Smooth muscle cell of the coronary artery (primary cell): Measurements from ENCODE around the gene ZNF878. TPM values are rescaled to one million over a fixed set of nuclear protein-coding genes. Genes with fewer than 3 reads are reported as not detected.

Source experiments
- total RNA-seq: library from RNA; depleted of rRNA; stranded (reverse); fragments of >200 nt; gene quantifications from 2 replicates; pipeline ENCODE4 v1.2.3, GENCODE V29; 2014; ENCODE audit warnings: low replicate concordance

Gene ZNF878
- 0.23 TPM in 2 replicates for total RNA-seq

GRCh38 chr19:12052497-12053169, at the start of gene ZNF878:
Gene ZNF878 (minus strand): TSS chr19:12052961. CDS start chr19:12052801, 160 bp downstream.

GRCh38 chr19:12064590-12065538, 12.1 kb upstream of the ZNF878 start, which contains the start of gene ZNF844:
Gene ZNF844 (plus strand): TSS chr19:12064731. CDS start chr19:12064874, 143 bp downstream.

DNA sequence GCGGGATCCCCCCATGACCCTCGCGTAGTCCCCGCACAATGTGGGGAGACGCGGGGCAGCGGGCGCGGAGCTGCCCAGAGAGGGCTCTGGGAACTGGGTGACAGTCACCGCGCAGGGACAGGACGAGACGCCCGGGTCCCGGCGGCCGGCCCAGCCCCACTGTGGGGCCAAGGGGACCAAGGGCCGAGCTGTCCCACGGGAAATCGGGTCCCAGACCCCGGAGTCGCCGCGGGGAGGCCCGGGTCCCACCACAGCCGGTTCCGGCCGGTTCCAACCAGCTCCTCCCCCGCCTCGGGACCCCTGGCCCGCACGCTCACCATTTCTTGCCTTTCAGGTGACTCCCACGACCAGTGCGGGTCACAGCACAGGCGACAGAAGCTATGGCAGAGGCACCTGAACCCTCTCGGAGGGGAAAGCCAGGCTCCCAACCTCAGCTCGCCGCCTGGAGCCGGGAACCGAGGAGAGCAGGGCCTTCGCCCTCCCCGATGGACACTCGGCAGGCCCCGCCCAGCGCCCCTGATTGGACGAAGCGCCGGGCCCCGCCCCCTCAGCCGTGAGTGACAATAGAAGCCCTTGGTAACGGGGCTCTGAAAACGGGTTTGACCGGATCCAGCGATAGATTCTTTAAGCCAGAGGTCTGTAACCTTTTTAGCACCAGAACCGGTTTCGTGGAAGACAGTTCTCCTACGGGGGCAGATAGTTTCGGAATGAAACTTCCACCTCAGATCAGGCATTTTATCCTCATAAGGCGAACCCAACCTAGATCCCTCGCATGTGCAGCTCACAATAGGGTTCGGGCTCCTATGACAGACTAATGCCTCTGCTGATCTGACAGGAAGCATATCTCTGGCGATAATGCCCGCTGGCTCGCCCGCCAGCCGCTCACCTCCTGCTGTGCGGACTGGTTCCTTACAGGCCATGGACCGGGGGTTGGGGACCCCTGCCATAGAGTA, 17.3 kb downstream of the ZNF878 start, which contains the start of gene ZNF433:
TSS of gene ZNF433 (minus strand) at position 460 of the 953 bp plus-strand sequence. CDS start at position 320, 140 bp downstream.

Other genes with a start within 250 kb of the ZNF878 start
- gene ZNF440, start 238.7 kb downstream of the ZNF878 start, total RNA-seq = 7.4 and 9.2 TPM in 2 replicates
- 4.8 TPM in 2 replicates for gene ZNF439, start 204.2 kb downstream of the ZNF878 start, total RNA-seq
- gene ZNF69, start 165.2 kb downstream of the ZNF878 start, total RNA-seq = 1.8 and 10.1 TPM in 2 replicates
- gene ZNF700, start 127.9 kb downstream of the ZNF878 start, total RNA-seq = 4.4 and 6.5 TPM in 2 replicates
- 1.2 and 2.3 TPM in 2 replicates for gene ZNF763, start 87.9 kb downstream of the ZNF878 start, total RNA-seq
- gene ZNF433, start 17.3 kb downstream of the ZNF878 start, total RNA-seq = 3.2 and 5.1 TPM in 2 replicates
- 6.3 and 6.8 TPM in 2 replicates for gene ZNF844, start 11.8 kb upstream of the ZNF878 start, total RNA-seq
- gene ZNF20, start 87.4 kb upstream of the ZNF878 start, total RNA-seq = 3.2 and 4.5 TPM in 2 replicates
- gene ZNF625, start 103.8 kb upstream of the ZNF878 start, total RNA-seq = 6.1 and 13.7 TPM in 2 replicates
- 4.8 and 6.7 TPM in 2 replicates for gene ZNF136, start 110.1 kb upstream of the ZNF878 start, total RNA-seq
- 7.6 and 9.2 TPM in 2 replicates for gene ZNF44, start 241.9 kb upstream of the ZNF878 start, total RNA-seq